ENCODE data around the gene RAX2.

DNA sequence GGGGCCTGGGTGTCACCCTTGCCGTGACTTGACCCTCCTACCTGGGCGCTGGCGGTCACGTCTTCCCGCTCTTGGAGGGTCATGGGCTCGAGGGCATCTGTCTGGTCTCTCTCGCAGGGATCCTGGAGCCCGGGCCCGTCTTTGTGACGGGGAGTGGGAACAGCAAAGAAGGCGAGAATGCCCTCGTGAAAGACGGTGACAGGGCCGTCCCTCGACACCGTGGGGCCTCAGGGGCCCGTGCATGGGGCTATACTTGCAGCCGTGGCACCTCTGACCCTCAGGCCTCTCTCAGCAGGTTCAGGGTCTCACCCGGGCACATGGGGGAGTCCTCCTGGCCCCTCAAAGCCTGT, 35.1 kb upstream of the RAX2 start:
- no peak for TF ChIP-seq POLR2A (IDR thresholded peaks at IDR 0.05)
- TF ChIP-seq, protein P1, sequence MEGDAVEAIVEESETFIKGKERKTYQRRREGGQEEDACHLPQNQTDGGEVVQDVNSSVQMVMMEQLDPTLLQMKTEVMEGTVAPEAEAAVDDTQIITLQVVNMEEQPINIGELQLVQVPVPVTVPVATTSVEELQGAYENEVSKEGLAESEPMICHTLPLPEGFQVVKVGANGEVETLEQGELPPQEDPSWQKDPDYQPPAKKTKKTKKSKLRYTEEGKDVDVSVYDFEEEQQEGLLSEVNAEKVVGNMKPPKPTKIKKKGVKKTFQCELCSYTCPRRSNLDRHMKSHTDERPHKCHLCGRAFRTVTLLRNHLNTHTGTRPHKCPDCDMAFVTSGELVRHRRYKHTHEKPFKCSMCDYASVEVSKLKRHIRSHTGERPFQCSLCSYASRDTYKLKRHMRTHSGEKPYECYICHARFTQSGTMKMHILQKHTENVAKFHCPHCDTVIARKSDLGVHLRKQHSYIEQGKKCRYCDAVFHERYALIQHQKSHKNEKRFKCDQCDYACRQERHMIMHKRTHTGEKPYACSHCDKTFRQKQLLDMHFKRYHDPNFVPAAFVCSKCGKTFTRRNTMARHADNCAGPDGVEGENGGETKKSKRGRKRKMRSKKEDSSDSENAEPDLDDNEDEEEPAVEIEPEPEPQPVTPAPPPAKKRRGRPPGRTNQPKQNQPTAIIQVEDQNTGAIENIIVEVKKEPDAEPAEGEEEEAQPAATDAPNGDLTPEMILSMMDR (IDR thresholded peaks at IDR 0.05): no peak
- TF ChIP-seq EP300 (IDR thresholded peaks at IDR 0.05): no peak

Data from ovary (tissue), 3 donors.